GM23338 (cell line): Measurements from ENCODE around the gene GARS1. TPM values are rescaled to one million over a fixed set of nuclear protein-coding genes. Genes with fewer than 3 reads are reported as not detected.

Source experiments
- ATAC-seq: fragments of 200-7000 bp; cut with Tn5 transposase; 3 replicates; pipeline ENCODE4 v1.9.1; 2020
- DNase-seq: peaks from one replicate; pipeline ENCODE4 v3.0.0-alpha.2; 2015; ENCODE audit warnings: low spot score
- H2AFZ ChIP-seq: fragments of 200-600 bp; sonication (generic); 2 replicates; pipeline ENCODE4 v1.8.0; 2016; ENCODE audit warnings: antibody characterized with exemption, mild to moderate bottlenecking, moderate library complexity
- H3F3A ChIP-seq: fragments of 200-600 bp; sonication (generic); replicated peaks from 2 replicates; pipeline ENCODE4 v1.8.0; 2017; ENCODE audit warnings: antibody characterized with exemption, mixed run types, low read depth
- H3K27ac ChIP-seq: fragments of 200-600 bp; sonication (generic); 2 replicates; pipeline ENCODE4 v1.6.1; 2016; ENCODE audit warnings: low read depth
- H3K27me3 ChIP-seq: fragments of 200-600 bp; sonication (generic); 2 replicates; pipeline ENCODE4 v1.8.0; 2016; ENCODE audit warnings: mild to moderate bottlenecking, mixed run types, moderate library complexity; ENCODE audit not compliant: insufficient read depth
- H3K36me3 ChIP-seq: fragments of 200-600 bp; sonication (generic); 2 replicates; pipeline ENCODE4 v1.8.0; 2016; ENCODE audit warnings: mild to moderate bottlenecking; ENCODE audit not compliant: insufficient read depth
- H3K4me1 ChIP-seq: fragments of 200-600 bp; sonication (generic); 2 replicates; pipeline ENCODE4 v1.8.0; 2016; ENCODE audit warnings: mild to moderate bottlenecking, moderate library complexity; ENCODE audit not compliant: insufficient read depth
- H3K4me2 ChIP-seq: fragments of 200-600 bp; sonication (generic); 2 replicates; pipeline ENCODE4 v1.7.1; 2017; ENCODE audit warnings: mixed run types
- H3K4me3 ChIP-seq: fragments of 200-600 bp; sonication (generic); 2 replicates; pipeline ENCODE4 v1.6.1; 2016; ENCODE audit warnings: mixed run types
- H3K79me2 ChIP-seq: fragments of 200-600 bp; sonication (generic); replicated peaks from 2 replicates; pipeline ENCODE4 v1.8.0; 2017; ENCODE audit warnings: mild to moderate bottlenecking; ENCODE audit not compliant: insufficient read depth
- H3K9me2 ChIP-seq: fragments of 200-600 bp; sonication (generic); 2 replicates; pipeline ENCODE4 v1.8.0; 2017; ENCODE audit not compliant: insufficient read depth
- H4K20me1 ChIP-seq: fragments of 200-600 bp; sonication (generic); replicated peaks from 2 replicates; pipeline ENCODE4 v1.8.0; 2017; ENCODE audit warnings: mild to moderate bottlenecking; ENCODE audit not compliant: insufficient read depth
- H3K27ac Mint-ChIP-seq: 2 replicates; pipeline ENCODE4 v1.8.0; 2020; ENCODE audit warnings: inconsistent platforms, mild to moderate bottlenecking, moderate library complexity, mixed read lengths
- H3K27me3 Mint-ChIP-seq: 3 replicates; pipeline ENCODE4 v1.8.0; 2022; ENCODE audit warnings: low read depth, mild to moderate bottlenecking, moderate library complexity, mixed read lengths, inconsistent platforms; ENCODE audit not compliant: insufficient read depth, poor library complexity
- H3K36me3 Mint-ChIP-seq: 3 replicates; pipeline ENCODE4 v1.8.0; 2021; ENCODE audit warnings: low read depth, mild to moderate bottlenecking, inconsistent platforms, moderate library complexity, mixed read lengths
- H3K4me1 Mint-ChIP-seq: 3 replicates; pipeline ENCODE4 v1.8.0; 2020; ENCODE audit warnings: mild to moderate bottlenecking, inconsistent platforms, mixed read lengths
- H3K4me3 Mint-ChIP-seq: 3 replicates; pipeline ENCODE4 v1.8.0; 2021; ENCODE audit warnings: moderate library complexity, mild to moderate bottlenecking, inconsistent platforms, mixed read lengths
- H3K9me3 Mint-ChIP-seq: 3 replicates; pipeline ENCODE4 v1.8.0; 2020; ENCODE audit warnings: moderate library complexity, mild to moderate bottlenecking, inconsistent platforms, mixed read lengths
- CREB1 ChIP-seq: fragments of 250-450 bp; sonication (Bioruptor Pico); IDR thresholded peaks from 2 replicates; pipeline ENCODE4 v1.5.0; 2020; ENCODE audit warnings: low read depth, mild to moderate bottlenecking, moderate library complexity
- EZH2 ChIP-seq: fragments of 200-600 bp; sonication (generic); IDR thresholded peaks from one replicate; pipeline ENCODE4 v1.8.0; 2017; ENCODE audit warnings: antibody characterized with exemption, mild to moderate bottlenecking, low read depth; ENCODE audit not compliant: unreplicated experiment
- EZH2phosphoT487 ChIP-seq: fragments of 200-600 bp; sonication (generic); IDR thresholded peaks from one replicate; pipeline ENCODE4 v1.8.1; 2018; ENCODE audit warnings: antibody characterized with exemption; ENCODE audit not compliant: unreplicated experiment
- JUNB ChIP-seq: IDR thresholded peaks from one replicate; pipeline ENCODE4 v1.6.1; 2016; ENCODE audit warnings: antibody characterized with exemption; ENCODE audit not compliant: unreplicated experiment
- NANOG ChIP-seq: IDR thresholded peaks from 2 replicates; pipeline ENCODE4 v1.6.1; 2016; ENCODE audit warnings: antibody characterized with exemption, borderline replicate concordance
- POLR2AphosphoS5 ChIP-seq: IDR thresholded peaks from 2 replicates; pipeline ENCODE4 v1.6.1; 2016; ENCODE audit warnings: antibody characterized with exemption, low read depth
- STAT1 ChIP-seq: IDR thresholded peaks from one replicate; pipeline ENCODE4 v1.6.1; 2016; ENCODE audit warnings: antibody characterized with exemption; ENCODE audit not compliant: unreplicated experiment
- ZNF114 ChIP-seq: fragments of 250-450 bp; sonication (Bioruptor Pico); IDR thresholded peaks from 2 replicates; pipeline ENCODE4 v1.5.0; 2020; ENCODE audit warnings: mild to moderate bottlenecking, moderate library complexity
- ZNF331 ChIP-seq: fragments of 250-450 bp; sonication (Bioruptor Pico); IDR thresholded peaks from 2 replicates; pipeline ENCODE4 v1.5.0; 2020; ENCODE audit warnings: low read depth, mild to moderate bottlenecking, moderate library complexity
- ZNF462 ChIP-seq: fragments of 250-450 bp; sonication (Bioruptor Pico); IDR thresholded peaks from 2 replicates; pipeline ENCODE4 v1.5.0; 2020; ENCODE audit warnings: mild to moderate bottlenecking, moderate library complexity
- polyA plus RNA-seq: library from polyadenylated mRNA; unstranded; fragments of >200 nt; fragmentation: Nextera tagmentation; extraction: Ambion mirVana; gene quantifications from 2 replicates; pipeline ENCODE4 v1.2.1, GENCODE V29; 2016
- total RNA-seq: library from RNA; depleted of rRNA; stranded (reverse); fragments of >200 nt; shearing (Covaris generic); gene quantifications from 2 replicates; pipeline ENCODE4 v1.2.3, GENCODE V29; 2014
- TF ChIP-seq, protein P1 (sequence below), 2 experiments: fragments of 200-600 bp in 1 of 2; sonication (generic) in 1 of 2; conservative IDR thresholded peaks; 2 replicates each; pipeline versions ENCODE4 v1.5.1 to v1.6.1; 2016 to 2017; ENCODE audit warnings: antibody characterized with exemption in 2 of 2, low read depth in 2 of 2, mild to moderate bottlenecking in 2 of 2, moderate library complexity in 1 of 2
- TF ChIP-seq, protein P2 (sequence below): IDR thresholded peaks from one replicate; pipeline ENCODE4 v1.6.1; 2018; ENCODE audit warnings: antibody characterized with exemption; ENCODE audit not compliant: unreplicated experiment
- TF ChIP-seq, protein P3 (sequence below): IDR thresholded peaks from 2 replicates; pipeline ENCODE4 v1.6.1; 2016; ENCODE audit warnings: antibody characterized with exemption

The GARS1 gene
- total and polyA plus RNA-seq, 2 experiments from 2014 or later, result 207 to 241 TPM

DNA sequence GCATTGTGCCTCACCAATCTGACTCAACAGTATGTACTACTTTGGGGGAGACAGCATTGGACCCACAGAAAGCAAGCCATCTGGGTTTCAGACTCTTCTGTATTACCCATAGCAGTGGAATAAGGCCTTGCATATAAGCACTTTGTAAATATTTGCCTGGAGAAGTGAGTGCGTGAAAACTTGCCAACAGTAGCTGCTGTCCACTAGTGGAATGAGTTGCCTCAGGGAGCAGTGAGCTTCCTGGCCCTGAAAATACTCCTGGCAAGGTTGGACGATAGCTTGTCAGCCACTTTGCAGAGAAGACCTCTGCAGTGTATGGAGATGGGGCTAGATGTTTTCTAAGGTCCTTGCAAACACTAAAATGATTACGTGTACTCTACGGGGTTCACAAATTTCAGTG, 21.6 kb downstream of the GARS1 start:
- H3K27me3 Mint-ChIP-seq, result no peaks in the 10 kb centered on the region
- H3K4me1 Mint-ChIP-seq, result no peaks in the 10 kb centered on the region
- peaks cover 96% of the 10 kb centered on the region for H3K36me3 Mint-ChIP-seq
- Histone ChIP-seq H2AFZ (no peak overlapping the region), H4K20me1 (peaks cover 38% of the 10 kb centered on the region), H3K27ac (no peak overlapping the region), H3K36me3 (peaks cover 77% of the 10 kb centered on the region), H3K79me2 (peaks cover 72% of the 10 kb centered on the region), H3K9me2 (no peaks in the 10 kb centered on the region), H3K4me3 (no peak overlapping the region), H3F3A (no peaks in the 10 kb centered on the region; the same call in 1 of the 2 replicates), H3K4me2 (no peak overlapping the region), H3K27me3 (no peaks in the 10 kb centered on the region), H3K4me1 (no peaks in the 10 kb centered on the region)
- TF ChIP-seq CREB1 (CRISPR knock-in tag) (no peak), ZNF331 (no peak), ZNF114 (no peak), JUNB (no peak), POLR2AphosphoS5 (no peak), NANOG (no peak), STAT1 (no peak), ZNF462 (no peak), EZH2phosphoT487 (no peak), EZH2 (no peak)
- TF ChIP-seq, protein P1, sequence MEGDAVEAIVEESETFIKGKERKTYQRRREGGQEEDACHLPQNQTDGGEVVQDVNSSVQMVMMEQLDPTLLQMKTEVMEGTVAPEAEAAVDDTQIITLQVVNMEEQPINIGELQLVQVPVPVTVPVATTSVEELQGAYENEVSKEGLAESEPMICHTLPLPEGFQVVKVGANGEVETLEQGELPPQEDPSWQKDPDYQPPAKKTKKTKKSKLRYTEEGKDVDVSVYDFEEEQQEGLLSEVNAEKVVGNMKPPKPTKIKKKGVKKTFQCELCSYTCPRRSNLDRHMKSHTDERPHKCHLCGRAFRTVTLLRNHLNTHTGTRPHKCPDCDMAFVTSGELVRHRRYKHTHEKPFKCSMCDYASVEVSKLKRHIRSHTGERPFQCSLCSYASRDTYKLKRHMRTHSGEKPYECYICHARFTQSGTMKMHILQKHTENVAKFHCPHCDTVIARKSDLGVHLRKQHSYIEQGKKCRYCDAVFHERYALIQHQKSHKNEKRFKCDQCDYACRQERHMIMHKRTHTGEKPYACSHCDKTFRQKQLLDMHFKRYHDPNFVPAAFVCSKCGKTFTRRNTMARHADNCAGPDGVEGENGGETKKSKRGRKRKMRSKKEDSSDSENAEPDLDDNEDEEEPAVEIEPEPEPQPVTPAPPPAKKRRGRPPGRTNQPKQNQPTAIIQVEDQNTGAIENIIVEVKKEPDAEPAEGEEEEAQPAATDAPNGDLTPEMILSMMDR (conservative IDR thresholded peaks at IDR 0.05; ENCODE audit: low read depth in 2 of 2), result no peak
- TF ChIP-seq, protein P2, sequence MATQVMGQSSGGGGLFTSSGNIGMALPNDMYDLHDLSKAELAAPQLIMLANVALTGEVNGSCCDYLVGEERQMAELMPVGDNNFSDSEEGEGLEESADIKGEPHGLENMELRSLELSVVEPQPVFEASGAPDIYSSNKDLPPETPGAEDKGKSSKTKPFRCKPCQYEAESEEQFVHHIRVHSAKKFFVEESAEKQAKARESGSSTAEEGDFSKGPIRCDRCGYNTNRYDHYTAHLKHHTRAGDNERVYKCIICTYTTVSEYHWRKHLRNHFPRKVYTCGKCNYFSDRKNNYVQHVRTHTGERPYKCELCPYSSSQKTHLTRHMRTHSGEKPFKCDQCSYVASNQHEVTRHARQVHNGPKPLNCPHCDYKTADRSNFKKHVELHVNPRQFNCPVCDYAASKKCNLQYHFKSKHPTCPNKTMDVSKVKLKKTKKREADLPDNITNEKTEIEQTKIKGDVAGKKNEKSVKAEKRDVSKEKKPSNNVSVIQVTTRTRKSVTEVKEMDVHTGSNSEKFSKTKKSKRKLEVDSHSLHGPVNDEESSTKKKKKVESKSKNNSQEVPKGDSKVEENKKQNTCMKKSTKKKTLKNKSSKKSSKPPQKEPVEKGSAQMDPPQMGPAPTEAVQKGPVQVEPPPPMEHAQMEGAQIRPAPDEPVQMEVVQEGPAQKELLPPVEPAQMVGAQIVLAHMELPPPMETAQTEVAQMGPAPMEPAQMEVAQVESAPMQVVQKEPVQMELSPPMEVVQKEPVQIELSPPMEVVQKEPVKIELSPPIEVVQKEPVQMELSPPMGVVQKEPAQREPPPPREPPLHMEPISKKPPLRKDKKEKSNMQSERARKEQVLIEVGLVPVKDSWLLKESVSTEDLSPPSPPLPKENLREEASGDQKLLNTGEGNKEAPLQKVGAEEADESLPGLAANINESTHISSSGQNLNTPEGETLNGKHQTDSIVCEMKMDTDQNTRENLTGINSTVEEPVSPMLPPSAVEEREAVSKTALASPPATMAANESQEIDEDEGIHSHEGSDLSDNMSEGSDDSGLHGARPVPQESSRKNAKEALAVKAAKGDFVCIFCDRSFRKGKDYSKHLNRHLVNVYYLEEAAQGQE, result no peak
- TF ChIP-seq, protein P3, sequence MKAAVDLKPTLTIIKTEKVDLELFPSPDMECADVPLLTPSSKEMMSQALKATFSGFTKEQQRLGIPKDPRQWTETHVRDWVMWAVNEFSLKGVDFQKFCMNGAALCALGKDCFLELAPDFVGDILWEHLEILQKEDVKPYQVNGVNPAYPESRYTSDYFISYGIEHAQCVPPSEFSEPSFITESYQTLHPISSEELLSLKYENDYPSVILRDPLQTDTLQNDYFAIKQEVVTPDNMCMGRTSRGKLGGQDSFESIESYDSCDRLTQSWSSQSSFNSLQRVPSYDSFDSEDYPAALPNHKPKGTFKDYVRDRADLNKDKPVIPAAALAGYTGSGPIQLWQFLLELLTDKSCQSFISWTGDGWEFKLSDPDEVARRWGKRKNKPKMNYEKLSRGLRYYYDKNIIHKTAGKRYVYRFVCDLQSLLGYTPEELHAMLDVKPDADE, result no peak
- H3K4me3 Mint-ChIP-seq, result no peak overlapping the region
- H3K9me3 Mint-ChIP-seq, result no peaks in the 10 kb centered on the region
- ATAC-seq (no peak), DNase-seq (no peak)
- H3K27ac Mint-ChIP-seq, result no peak overlapping the region
